ENCODE measurements around the gene VAT1L.
"Not testable (repeated sequence)": the region's sequence is repeated elsewhere in the genome, so short reads cannot be mapped to it uniquely, and the experiment has no call there.

VAT1L gene

GRCh38 chr16:77963185-77964044 is 175.1 kb downstream of the VAT1L start:
- DNase-seq = no peak

DNA sequence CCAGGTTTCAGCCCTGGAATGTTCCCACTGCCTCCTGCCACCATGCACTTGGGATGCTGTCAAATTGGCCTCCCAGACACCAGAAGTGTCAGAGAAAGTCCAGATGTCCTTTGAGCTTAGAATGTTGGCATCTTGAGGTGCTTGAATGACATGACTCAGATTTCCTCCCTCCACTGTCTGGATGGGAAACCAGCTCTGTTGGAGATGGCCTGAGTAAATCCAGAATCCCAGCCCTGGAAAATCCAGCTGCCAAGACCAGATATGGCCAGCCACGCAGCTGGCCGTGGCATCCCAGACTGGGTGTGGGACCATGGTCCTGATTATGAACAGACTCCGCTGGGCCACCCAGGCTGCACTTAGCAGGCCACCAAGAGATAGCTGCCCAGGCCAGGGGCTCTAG is 177.0 kb downstream of the VAT1L start:
- no peak for DNase-seq

DNA sequence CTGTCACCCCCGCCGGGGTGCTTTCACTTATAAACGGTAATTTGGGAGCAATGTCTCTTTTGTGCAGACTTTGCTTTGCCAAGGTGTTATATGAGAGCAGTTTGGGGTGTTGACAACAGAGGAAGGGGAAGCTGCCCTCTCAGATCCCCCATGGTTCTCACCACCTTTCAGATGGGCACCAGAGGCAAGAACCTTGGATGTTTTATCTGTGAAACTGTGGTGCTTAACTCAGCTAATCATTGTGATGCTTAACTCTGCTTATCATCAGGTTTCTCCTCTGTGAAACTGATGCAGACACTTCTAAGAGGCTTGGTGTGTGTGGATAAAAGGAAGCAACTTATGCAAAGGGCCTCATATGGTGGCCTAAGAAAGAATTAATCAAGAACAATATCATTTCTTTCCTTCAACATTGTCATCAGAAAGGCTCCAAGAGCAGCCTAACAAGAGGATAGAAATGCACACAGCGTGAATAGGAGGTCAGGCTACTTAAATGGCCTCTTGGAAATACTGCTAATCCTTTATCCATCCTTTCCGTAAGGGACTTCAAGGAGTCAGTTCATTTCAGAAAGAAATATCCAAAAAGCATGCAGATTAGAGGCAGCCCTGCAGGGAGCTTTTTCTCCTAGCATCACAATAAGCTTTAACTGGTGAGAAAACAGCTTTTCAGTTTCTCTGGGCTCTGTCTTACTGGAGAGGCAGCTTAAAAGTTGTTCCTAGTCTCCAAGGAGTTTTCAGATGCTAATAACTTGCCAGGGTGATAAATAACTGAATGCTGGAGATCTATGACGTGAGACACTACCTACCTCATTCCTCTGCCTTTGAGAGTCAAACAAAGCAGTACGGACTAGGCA is 178.9 kb downstream of the VAT1L start:
- peak; percentile 2 for DNase-seq

GRCh38 chr16:77969861-77970260 is 181.5 kb downstream of the VAT1L start:
- no peak for DNase-seq

DNA sequence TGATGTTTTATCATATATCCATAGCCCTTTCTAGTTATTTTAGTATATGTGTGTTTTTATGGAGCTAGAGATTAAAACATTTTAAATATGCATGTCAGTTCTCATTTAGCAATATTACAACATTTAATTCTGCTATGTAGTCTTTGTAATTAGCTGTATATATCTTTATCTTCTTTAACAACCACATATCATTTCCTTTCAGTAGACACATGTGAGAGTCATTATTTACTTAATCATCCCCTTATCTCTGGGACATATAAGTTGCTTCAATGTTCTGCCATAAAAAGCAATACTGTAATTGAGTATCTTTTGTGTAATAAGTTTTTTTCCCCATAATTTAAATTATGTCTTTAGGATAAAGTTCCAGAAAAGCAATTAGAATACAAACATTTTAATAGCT is 182.0 kb downstream of the VAT1L start:
- no peak for DNase-seq

DNA sequence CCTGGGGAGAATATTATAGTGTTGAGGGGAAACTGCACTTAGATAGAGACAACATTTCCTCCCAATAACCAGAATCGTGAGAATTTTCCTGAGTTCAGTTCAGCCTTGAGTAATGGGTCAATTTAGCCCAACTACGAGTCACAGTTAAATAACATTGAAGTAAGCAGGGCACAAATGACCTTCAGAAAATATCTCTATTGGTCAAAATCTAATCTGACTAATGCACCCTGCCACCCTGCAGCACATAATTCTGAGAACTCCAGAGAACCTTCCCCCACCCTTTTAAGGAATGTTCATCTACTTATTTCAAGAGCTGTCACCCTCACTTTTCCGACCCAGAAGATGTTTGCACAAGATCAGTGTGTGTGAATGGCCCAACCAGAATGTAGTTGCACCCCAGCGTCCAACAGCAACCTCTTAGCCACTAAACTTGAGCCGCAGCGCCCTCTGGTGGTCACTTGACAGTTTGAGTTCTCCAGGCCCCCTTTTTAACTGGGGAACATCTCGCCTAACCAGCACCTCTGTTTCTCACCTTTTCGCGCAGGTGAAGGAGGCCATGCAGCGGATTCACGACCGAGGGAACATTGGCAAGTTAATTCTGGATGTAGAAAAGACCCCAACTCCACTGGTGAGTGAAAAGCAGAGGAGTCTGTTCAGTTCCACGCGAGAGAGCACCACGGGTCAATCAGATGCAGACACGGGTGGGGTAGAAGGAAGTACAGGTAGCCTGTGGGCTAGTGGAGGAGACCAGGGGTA is 183.1 kb downstream of the VAT1L start:
- peak; percentile 84 for DNase-seq

DNA sequence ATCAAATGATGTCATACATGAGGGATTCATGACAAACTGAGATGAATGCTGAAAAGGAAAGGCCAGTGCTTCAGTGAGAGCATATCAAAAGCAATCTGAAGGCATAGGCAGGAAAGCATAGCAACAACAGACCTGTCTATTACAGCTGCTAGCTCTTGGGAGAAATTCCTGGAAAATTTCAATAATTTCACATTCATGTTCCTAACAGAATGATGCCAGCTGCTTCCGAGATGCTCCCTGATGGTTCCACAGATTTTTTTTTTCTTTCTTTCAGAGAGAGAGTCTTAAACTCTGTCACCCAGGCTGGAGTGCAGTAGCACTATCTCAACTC is 183.7 kb downstream of the VAT1L start:
- no peak for DNase-seq

GRCh38 chr16:77974883-77975282 is 186.5 kb downstream of the VAT1L start:
- DNase-seq = no peak

DNA sequence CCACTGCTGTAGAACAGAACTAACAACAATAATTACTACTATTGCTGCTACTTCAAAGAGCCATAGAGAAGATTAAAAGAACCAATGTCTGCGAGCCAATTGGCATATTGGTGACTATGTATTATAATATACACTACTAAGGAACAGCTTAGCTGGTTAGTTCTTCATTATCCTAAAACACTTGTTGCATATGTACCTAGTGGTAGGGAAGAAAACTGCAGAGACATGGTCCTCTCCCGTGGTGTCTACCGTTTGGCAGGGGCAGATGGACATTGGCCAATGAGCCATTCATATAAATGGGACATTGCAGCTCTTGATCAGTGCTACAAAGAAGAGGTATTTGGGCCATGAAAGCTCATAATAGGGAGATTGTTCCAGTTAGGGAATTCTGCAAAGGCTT is 187.6 kb downstream of the VAT1L start:
- DNase-seq = no peak

DNA sequence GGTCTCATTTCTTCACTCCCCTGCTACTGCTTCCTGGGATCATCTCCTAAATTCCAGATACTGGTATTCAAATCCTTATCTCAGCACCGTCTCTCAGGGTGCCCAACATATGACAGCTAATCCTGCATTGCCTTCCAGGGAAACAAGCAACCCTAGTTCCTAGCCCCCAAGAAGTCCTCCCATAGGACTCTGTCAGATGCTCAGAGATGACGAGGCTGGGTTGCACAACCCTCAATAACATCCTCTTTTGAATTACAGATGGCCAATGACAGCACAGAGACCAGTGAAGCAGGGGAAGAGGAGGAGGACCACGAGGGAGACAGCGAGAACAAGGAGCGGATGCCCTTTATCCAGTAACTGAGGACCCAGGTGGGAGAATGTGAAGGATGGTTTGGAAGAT is 189.0 kb downstream of the VAT1L start:
- DNase-seq = no peak

- DNase-seq = no peak
These were observed 196.7 kb downstream of the VAT1L start for GRCh38 chr16:77985111-77985510.

DNA sequence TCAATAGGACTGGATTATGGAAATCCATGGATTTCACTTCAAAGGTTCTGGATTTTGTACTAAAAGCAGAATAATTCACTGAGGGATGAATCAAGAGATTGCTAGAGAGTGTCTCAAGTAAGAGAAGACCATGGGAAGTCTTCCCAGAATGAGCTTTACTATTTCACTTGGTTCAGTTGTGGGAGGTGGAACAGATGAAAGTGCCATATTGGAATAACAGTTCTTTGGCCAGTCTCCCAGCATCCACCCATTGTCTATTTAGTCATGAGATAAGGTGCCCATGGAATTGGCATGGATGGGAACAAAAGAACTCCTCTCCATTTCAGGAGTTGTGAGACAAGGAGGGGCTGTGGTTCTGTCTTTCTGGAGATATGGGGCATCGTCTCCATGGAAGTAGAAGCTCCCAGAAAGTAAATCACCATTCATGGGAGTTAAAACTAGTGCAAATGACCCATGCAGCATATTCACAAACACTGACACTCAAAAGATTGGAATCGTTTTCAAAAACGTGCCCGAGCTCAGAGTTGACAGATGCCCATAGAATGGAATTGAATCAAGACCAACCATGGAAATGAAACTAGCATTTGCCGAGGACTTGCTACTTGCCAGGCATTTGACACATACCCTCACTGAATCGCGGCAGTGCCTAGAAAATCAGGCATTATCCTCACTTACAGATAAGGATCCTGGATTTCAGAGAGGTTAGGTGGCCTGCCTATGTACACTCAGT is 197.8 kb downstream of the VAT1L start:
- DNase-seq = no peak

DNA sequence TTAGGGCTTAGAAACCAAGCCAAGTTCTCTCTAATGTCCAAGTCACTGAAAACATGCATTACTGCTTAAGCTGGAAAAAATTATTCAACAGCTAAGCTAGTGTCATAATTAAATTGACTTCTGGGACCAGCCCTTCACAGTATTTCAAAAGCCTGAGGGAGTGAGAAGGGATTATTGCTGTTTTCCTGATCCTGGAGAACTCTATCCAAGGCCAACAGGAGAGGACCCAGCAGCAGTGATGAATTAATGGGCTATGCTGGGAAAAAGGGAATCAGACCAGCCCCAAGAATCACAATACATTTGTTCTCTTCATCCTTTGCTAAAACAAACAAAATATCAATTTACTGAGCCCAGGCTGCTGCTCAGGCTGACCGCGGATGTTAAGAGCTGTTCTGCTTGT is 199.4 kb downstream of the VAT1L start:
- no peak for DNase-seq

- no peak for DNase-seq
These were observed 201.5 kb downstream of the VAT1L start for GRCh38 chr16:77989846-77990245.

- no peak for DNase-seq
These were observed 203.3 kb downstream of the VAT1L start for GRCh38 chr16:77991701-77992100.

DNA sequence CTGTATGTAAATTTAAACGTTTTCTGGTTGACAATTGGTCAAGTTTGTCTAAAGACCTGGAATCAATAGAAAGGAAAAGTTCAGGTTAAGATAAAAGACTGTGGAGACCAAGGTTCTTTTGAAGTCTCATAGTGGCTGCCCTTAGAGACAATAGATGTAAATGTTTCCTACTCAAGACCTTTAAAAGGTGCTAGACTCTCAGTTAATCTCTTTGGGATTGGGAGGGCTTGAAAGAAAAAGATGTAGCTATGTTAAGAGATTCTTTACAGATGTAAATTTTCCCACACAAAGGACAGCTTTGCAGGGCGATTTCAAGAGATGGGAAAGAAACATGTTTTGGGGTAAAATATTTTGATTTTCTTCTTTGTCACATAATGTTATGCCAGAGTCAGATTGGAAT is 204.0 kb downstream of the VAT1L start:
- not testable (repeated sequence) for DNase-seq

- DNase-seq = no peak
These were observed 205.0 kb downstream of the VAT1L start for GRCh38 chr16:77993111-77993985.

DNA sequence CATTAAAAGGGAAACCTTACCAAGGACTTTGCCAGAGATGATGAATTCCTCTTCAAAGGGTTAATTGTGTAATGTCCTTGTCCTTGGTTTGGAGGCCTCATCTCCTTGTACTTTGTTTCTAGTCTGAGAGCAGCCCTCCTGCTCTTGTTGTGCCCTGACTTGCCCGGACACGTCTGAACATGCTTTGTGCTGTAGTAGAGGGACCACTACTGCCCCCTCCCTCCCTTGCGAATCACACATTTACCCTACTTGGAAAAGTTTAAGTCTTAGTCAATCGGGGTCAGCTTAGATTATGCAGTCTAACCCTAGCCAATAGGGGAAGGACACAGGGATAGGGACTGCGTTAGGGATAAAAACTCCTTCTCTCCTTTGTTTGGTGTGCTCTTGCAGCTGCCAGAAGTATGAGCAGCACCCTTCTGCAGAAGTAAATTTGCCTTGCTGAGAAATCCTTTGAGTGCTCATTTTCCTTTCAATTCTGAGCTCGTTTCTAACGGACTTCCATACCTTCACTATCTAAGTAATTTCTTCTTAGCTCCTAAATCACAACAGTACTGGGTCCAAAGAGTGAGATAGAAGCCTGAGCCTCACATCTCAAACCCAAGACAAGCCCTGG is 207.6 kb downstream of the VAT1L start:
- DNase-seq = no peak

DNA sequence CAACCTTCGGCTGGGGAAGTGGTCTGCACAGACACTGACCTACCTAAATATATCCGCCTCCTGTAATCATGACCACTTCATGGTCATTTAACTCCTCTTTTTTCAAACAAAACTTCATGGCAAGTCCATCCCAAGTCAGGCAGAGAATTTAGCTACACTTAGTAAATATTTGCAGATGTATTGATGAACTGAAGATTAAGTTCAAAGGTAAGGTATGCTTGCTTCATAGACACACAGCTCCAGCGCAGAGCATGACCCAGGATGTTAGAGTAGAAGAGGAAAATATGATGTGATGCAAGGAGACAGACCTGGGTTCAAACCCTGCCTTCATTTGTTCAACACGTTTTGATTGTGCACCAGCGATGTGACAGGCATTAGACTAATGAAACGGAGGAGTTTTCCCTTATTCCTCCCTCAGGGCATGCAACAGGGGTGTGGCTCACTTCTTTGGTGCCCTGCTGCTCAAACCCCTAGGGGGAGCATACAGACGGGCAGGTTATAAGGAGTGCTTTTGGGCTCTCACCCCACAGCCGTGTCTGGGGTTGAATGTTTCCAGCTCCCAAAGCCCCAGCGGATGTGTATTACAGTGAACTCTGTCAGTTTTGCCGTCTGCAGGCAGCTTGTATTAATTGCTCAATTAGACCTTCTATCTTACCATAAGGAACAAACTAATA is 210.1 kb downstream of the VAT1L start:
- DNase-seq = no peak

DNA sequence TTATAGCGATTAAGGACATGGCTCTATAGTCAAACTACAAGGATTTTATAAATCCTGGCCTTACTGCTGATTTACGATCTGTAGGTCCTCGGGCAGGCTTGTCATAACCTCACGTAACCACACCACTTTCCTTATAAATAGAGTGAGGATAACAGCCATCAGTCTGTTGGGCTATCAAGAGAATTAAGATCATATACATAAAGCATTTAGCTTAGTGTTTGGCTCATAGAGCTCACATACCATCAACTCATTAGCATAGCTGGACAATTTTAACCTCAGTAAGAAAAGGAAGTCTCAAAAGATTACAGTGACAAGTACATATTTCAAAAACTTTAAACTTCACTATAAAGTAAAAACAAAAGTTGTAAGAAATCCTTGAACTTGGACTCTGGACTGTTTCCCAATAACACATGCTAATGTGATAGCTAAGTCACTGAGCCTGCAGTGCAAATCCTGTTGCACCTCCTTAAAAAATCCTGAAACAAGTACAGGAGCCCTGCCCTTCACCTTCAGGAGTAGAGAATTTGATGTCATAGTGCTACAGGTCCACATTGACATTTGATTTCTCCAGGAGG is 213.2 kb downstream of the VAT1L start:
- no peak for DNase-seq

Measured in midbrain (tissue), 1 donor.